ENCODE results near the gene STK32B.

STK32B gene

DNA sequence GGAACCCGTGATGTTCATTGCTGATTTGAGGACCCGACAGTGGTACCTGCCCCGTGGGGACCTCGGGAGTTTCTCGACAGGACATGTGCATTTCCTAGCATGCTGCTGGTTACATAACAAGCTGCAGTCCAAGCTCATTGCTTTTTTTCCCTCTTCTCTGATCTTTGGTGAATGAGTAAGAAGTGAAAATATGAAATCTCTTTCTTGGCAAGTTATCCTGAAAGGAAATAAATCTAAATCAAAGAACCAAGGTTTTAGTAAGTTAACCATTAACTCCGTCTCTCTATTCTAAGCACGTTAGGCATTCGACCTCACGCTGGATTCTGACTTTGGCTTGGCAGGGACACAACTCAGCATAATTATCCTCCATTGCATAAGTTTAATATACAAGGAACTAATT lies 86.6 kb downstream of the STK32B start:
- no peak overlapping the region for H3K27ac Mint-ChIP-seq
- no peaks in the 10 kb centered on the region for H3K36me3 Mint-ChIP-seq (ENCODE audit: low read depth)
- no peak overlapping the region for H3K4me3 Mint-ChIP-seq
- H3K9me3 Mint-ChIP-seq, result peaks cover 4% of the 10 kb centered on the region
- H3K4me1 Mint-ChIP-seq (ENCODE audit: low read depth), result no peaks in the 10 kb centered on the region
- no peaks in the 10 kb centered on the region for H3K27me3 Mint-ChIP-seq

- H3K4me3 Mint-ChIP-seq, result no peak overlapping the region
- H3K27ac Mint-ChIP-seq, result no peak overlapping the region
- H3K4me1 Mint-ChIP-seq (ENCODE audit: low read depth), result no peaks in the 10 kb centered on the region
- no peaks in the 10 kb centered on the region for H3K36me3 Mint-ChIP-seq (ENCODE audit: low read depth)
- H3K9me3 Mint-ChIP-seq, result peaks cover 4% of the 10 kb centered on the region
- no peaks in the 10 kb centered on the region for H3K27me3 Mint-ChIP-seq
Measured at GRCh38 chr4:5138389-5138788, 87.1 kb downstream of the STK32B start.

GRCh38 chr4:5139141-5139540 lies 87.9 kb downstream of the STK32B start:
- H3K9me3 Mint-ChIP-seq, result peaks cover 4% of the 10 kb centered on the region
- H3K27ac Mint-ChIP-seq, result no peak overlapping the region
- no peaks in the 10 kb centered on the region for H3K4me1 Mint-ChIP-seq (ENCODE audit: low read depth)
- no peaks in the 10 kb centered on the region for H3K36me3 Mint-ChIP-seq (ENCODE audit: low read depth)
- H3K27me3 Mint-ChIP-seq, result no peaks in the 10 kb centered on the region
- H3K4me3 Mint-ChIP-seq, result no peak overlapping the region

- Mint-ChIP-seq H3K27me3 (no peaks in the 10 kb centered on the region), H3K4me1 (ENCODE audit: low read depth) (no peaks in the 10 kb centered on the region), H3K27ac (no peak overlapping the region), H3K36me3 (ENCODE audit: low read depth) (no peaks in the 10 kb centered on the region), H3K4me3 (no peak overlapping the region), H3K9me3 (peaks cover 4% of the 10 kb centered on the region)
Measured at GRCh38 chr4:5141802-5142201, 90.5 kb downstream of the STK32B start.

GRCh38 chr4:5142726-5143125 lies 91.4 kb downstream of the STK32B start:
- no peaks in the 10 kb centered on the region for H3K27me3 Mint-ChIP-seq
- H3K36me3 Mint-ChIP-seq (ENCODE audit: low read depth), result no peaks in the 10 kb centered on the region
- no peak overlapping the region for H3K4me3 Mint-ChIP-seq
- peaks cover 4% of the 10 kb centered on the region for H3K9me3 Mint-ChIP-seq
- H3K27ac Mint-ChIP-seq, result no peak overlapping the region
- H3K4me1 Mint-ChIP-seq (ENCODE audit: low read depth), result no peaks in the 10 kb centered on the region

DNA sequence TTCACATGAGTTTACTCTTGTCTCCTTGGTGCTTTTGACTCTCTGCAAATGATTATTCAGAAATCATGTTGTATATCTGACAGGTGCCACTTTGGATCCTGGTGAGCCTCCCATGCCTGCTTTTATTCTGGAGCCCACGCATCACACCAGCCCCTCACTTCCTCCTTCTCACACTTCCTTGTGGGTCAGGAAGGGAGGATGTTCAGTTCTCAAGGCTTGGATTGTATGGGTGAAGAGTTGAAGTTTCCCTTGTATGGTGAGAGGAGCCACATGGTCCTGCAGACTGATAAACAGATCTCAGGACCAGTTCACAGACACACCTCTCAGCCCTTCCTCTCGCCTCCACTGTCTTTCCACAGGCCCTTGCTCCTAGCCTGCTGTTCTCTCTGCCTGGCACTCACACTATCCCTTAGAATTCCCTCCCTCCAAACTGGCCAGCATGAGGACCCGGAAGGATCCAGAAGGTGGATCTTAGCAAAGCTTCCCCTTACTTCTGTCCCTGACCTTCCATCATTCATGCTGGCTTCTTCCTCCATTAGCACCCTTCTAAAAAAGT lies 92.1 kb downstream of the STK32B start:
- H3K27me3 Mint-ChIP-seq, result no peaks in the 10 kb centered on the region
- H3K36me3 Mint-ChIP-seq (ENCODE audit: low read depth), result no peaks in the 10 kb centered on the region
- H3K4me3 Mint-ChIP-seq, result no peak overlapping the region
- H3K4me1 Mint-ChIP-seq (ENCODE audit: low read depth), result no peaks in the 10 kb centered on the region
- H3K27ac Mint-ChIP-seq, result no peak overlapping the region
- no peaks in the 10 kb centered on the region for H3K9me3 Mint-ChIP-seq

GRCh38 chr4:5143940-5144339 lies 92.7 kb downstream of the STK32B start:
- no peaks in the 10 kb centered on the region for H3K36me3 Mint-ChIP-seq (ENCODE audit: low read depth)
- no peaks in the 10 kb centered on the region for H3K4me1 Mint-ChIP-seq (ENCODE audit: low read depth)
- H3K4me3 Mint-ChIP-seq, result no peak overlapping the region
- no peaks in the 10 kb centered on the region for H3K27me3 Mint-ChIP-seq
- H3K9me3 Mint-ChIP-seq, result no peaks in the 10 kb centered on the region
- H3K27ac Mint-ChIP-seq, result no peak overlapping the region

GRCh38 chr4:5144384-5144783 lies 93.1 kb downstream of the STK32B start:
- Mint-ChIP-seq H3K9me3 (no peaks in the 10 kb centered on the region), H3K27ac (no peak overlapping the region), H3K27me3 (no peaks in the 10 kb centered on the region), H3K4me3 (no peak overlapping the region), H3K36me3 (ENCODE audit: low read depth) (no peaks in the 10 kb centered on the region), H3K4me1 (ENCODE audit: low read depth) (no peaks in the 10 kb centered on the region)

- Mint-ChIP-seq H3K4me1 (ENCODE audit: low read depth) (no peaks in the 10 kb centered on the region), H3K36me3 (ENCODE audit: low read depth) (no peaks in the 10 kb centered on the region), H3K27ac (no peak overlapping the region), H3K4me3 (no peak overlapping the region), H3K9me3 (no peaks in the 10 kb centered on the region), H3K27me3 (no peaks in the 10 kb centered on the region)
Measured at GRCh38 chr4:5146248-5146647, 95.0 kb downstream of the STK32B start.

DNA sequence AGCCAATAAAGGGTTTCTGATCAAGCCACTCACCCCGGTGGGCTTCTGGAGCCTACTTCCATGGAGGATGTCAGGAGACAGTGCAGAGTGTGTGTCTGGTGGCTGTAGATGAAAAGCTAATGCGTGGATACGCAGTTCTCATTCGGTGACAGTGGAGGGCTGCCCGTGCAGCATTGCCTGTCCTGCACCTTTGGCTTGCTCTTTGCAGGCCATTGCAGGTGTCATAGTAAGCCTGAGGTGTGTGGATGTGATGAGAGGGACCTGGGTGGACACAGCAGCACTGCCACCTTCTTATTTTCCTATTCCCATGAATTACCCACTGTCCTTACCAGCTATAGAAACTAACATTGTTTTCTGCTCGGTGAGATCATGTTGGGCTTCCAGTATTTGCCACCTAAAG lies 101.2 kb downstream of the STK32B start:
- no peaks in the 10 kb centered on the region for H3K36me3 Mint-ChIP-seq (ENCODE audit: low read depth)
- H3K27me3 Mint-ChIP-seq, result no peaks in the 10 kb centered on the region
- H3K4me1 Mint-ChIP-seq (ENCODE audit: low read depth), result no peaks in the 10 kb centered on the region
- H3K4me3 Mint-ChIP-seq, result no peak overlapping the region
- no peak overlapping the region for H3K27ac Mint-ChIP-seq
- no peaks in the 10 kb centered on the region for H3K9me3 Mint-ChIP-seq

- no peak overlapping the region for H3K4me3 Mint-ChIP-seq
- H3K36me3 Mint-ChIP-seq (ENCODE audit: low read depth), result no peaks in the 10 kb centered on the region
- no peaks in the 10 kb centered on the region for H3K4me1 Mint-ChIP-seq (ENCODE audit: low read depth)
- H3K27me3 Mint-ChIP-seq, result no peaks in the 10 kb centered on the region
- H3K9me3 Mint-ChIP-seq, result no peaks in the 10 kb centered on the region
- no peak overlapping the region for H3K27ac Mint-ChIP-seq
Measured at GRCh38 chr4:5156682-5157081, 105.4 kb downstream of the STK32B start.

- Mint-ChIP-seq H3K9me3 (no peaks in the 10 kb centered on the region), H3K36me3 (ENCODE audit: low read depth) (no peaks in the 10 kb centered on the region), H3K27ac (no peak overlapping the region), H3K27me3 (no peaks in the 10 kb centered on the region), H3K4me3 (no peak overlapping the region), H3K4me1 (ENCODE audit: low read depth) (no peaks in the 10 kb centered on the region)
Measured at GRCh38 chr4:5157791-5158770, 106.8 kb downstream of the STK32B start.

DNA sequence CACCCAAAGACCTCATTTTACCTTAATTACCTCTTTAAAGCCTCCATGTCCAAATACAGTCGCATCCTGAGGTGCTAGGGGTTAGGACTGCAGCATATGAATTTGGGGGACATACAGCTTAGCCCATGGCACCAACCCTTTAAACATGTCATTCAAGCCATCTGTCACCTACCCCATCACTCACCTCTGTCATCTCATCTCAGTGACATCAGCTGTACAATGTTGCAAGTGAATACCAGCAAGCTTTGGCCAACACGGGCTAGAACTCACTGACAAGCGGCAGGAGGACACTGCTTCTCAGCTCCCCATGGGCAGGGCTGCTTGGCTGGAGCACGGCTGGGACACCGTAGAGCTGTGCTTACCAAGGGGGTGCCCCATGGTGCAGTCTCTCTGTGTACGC lies 107.5 kb downstream of the STK32B start:
- Mint-ChIP-seq H3K27me3 (no peaks in the 10 kb centered on the region), H3K27ac (no peak overlapping the region), H3K36me3 (ENCODE audit: low read depth) (no peaks in the 10 kb centered on the region), H3K4me1 (ENCODE audit: low read depth) (no peaks in the 10 kb centered on the region), H3K9me3 (no peaks in the 10 kb centered on the region), H3K4me3 (no peak overlapping the region)

DNA sequence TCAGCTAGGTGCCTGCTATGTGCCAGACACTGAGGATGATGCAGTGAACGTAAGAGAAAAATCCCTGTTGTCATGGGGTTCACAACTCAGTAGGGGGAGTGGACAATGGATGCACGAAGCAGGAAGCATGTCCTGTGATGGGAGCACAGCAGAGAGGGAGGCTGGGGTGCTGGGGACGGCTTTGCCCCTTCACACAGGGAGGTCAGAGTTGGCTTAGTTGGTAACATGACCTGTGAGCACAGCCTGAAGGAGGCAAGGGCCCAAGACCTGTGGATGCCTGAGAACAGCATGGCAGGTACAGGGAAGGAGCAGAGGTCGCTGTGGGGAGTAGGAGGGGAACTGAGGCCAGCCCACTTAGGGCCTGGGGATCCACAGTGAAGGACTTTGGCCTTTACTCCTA lies 109.4 kb downstream of the STK32B start:
- Mint-ChIP-seq H3K4me1 (ENCODE audit: low read depth) (no peaks in the 10 kb centered on the region), H3K27me3 (no peaks in the 10 kb centered on the region), H3K4me3 (no peak overlapping the region), H3K36me3 (ENCODE audit: low read depth) (no peaks in the 10 kb centered on the region), H3K9me3 (no peaks in the 10 kb centered on the region), H3K27ac (no peak overlapping the region)

- Mint-ChIP-seq H3K36me3 (ENCODE audit: low read depth) (no peaks in the 10 kb centered on the region), H3K27ac (no peak overlapping the region), H3K4me1 (ENCODE audit: low read depth) (no peaks in the 10 kb centered on the region), H3K4me3 (no peak overlapping the region), H3K9me3 (no peaks in the 10 kb centered on the region), H3K27me3 (no peaks in the 10 kb centered on the region)
Measured at GRCh38 chr4:5162909-5163508, 111.7 kb downstream of the STK32B start.

Data from stimulated activated naive CD8-positive, alpha-beta T cell treated with anti-CD3 and anti-CD28 coated beads, Interleukin-15, Interleukin-2, amounts not matched to agents 100 ng/mL and 50 ng/mL, for 24 hours (primary cell).